Neural cell (in vitro differentiated cells): ENCODE measurements around the gene YWHAQ. TPM values are rescaled to one million over a fixed set of nuclear protein-coding genes. Genes with fewer than 3 reads are reported as not detected.
"Not testable (repeated sequence)": the region's sequence is repeated elsewhere in the genome, so short reads cannot be mapped to it uniquely, and the experiment has no call there.

Experiments
- H2AFZ ChIP-seq: fragments of 200-600, 300-800 bp; sonication (generic), shearing (Covaris generic); 2 replicates; pipeline ENCODE4 v1.6.0; 2014; ENCODE audit warnings: low read depth, mild to moderate bottlenecking, antibody characterized with exemption, low read length, moderate library complexity
- H3F3A ChIP-seq: fragments of 200-600 bp; shearing (Covaris generic); 2 replicates; pipeline ENCODE4 v1.6.1; 2016; ENCODE audit warnings: mild to moderate bottlenecking, moderate library complexity, mixed read lengths, antibody characterized with exemption, low read length; ENCODE audit not compliant: insufficient read depth, poor library complexity, severe bottlenecking
- H3K27ac ChIP-seq: fragments of 200-600, 300-800 bp; sonication (generic), shearing (Covaris generic); 2 replicates; pipeline ENCODE4 v1.5.1; 2014; ENCODE audit warnings: mild to moderate bottlenecking, low read length, moderate library complexity
- H3K27me3 ChIP-seq: fragments of 300-800, 200-600 bp; sonication (generic), shearing (Covaris generic); 2 replicates; pipeline ENCODE4 v1.6.0; 2014; ENCODE audit warnings: mild to moderate bottlenecking, low read depth, low read length, moderate library complexity; ENCODE audit not compliant: insufficient read depth
- H3K36me3 ChIP-seq: fragments of 300-800, 200-600 bp; sonication (generic), shearing (Covaris generic); 2 replicates; pipeline ENCODE4 v1.5.1; 2014; ENCODE audit warnings: mild to moderate bottlenecking, antibody characterized with exemption, low read length, moderate library complexity; ENCODE audit not compliant: insufficient read depth
- H3K4me2 ChIP-seq: fragments of 300-800, 200-600 bp; sonication (generic), shearing (Covaris generic); 2 replicates; pipeline ENCODE4 v1.6.0; 2014; ENCODE audit warnings: mild to moderate bottlenecking, low read length
- H3K4me3 ChIP-seq: fragments of 300-800, 200-600 bp; sonication (generic), shearing (Covaris generic); 2 replicates; pipeline ENCODE4 v1.5.1; 2014; ENCODE audit warnings: mild to moderate bottlenecking, low read length, moderate library complexity
- H3K79me2 ChIP-seq: fragments of 200-600 bp; shearing (Covaris generic); replicated peaks from 2 replicates; pipeline ENCODE4 v1.6.0; 2014; ENCODE audit warnings: mild to moderate bottlenecking, low read length, moderate library complexity; ENCODE audit not compliant: insufficient read depth
- H3K9ac ChIP-seq: fragments of 300-800, 200-600 bp; sonication (generic), shearing (Covaris generic); 2 replicates; pipeline ENCODE4 v1.6.1; 2016; ENCODE audit warnings: mild to moderate bottlenecking, low read length, mixed read lengths
- H3K9me2 ChIP-seq: fragments of 200-600 bp; shearing (Covaris generic); 2 replicates; pipeline ENCODE4 v1.6.1; 2016; ENCODE audit warnings: mild to moderate bottlenecking, low read length, mixed read lengths; ENCODE audit not compliant: insufficient read depth
- H3K9me3 ChIP-seq: fragments of 200-600, 300-800 bp; sonication (generic), shearing (Covaris generic); 2 replicates; pipeline ENCODE4 v1.6.1; 2016; ENCODE audit warnings: mild to moderate bottlenecking, mixed run types, low read length, moderate library complexity, mixed read lengths
- H4K20me1 ChIP-seq: fragments of 200-600 bp; shearing (Covaris generic); 2 replicates; pipeline ENCODE4 v1.6.1; 2016; ENCODE audit warnings: mild to moderate bottlenecking, mixed run types; ENCODE audit not compliant: insufficient read depth
- EP300 ChIP-seq: fragments of 450-650 bp; conservative IDR thresholded peaks from 2 replicates; pipeline ENCODE4 v1.6.1; 2014; ENCODE audit warnings: antibody characterized with exemption, mild to moderate bottlenecking, moderate library complexity; ENCODE audit not compliant: poor library complexity, severe bottlenecking
- EZH2 ChIP-seq: fragments of 200-600, 300-800 bp; shearing (Covaris generic), sonication (generic); IDR thresholded peaks from 2 replicates; pipeline ENCODE4 v1.6.1; 2014; ENCODE audit warnings: antibody characterized with exemption, low read length, borderline replicate concordance, mild to moderate bottlenecking; ENCODE audit not compliant: insufficient read depth, poor library complexity, severe bottlenecking
- MXI1 ChIP-seq: fragments of 450-650 bp; conservative IDR thresholded peaks from 2 replicates; pipeline ENCODE4 v1.6.1; 2014; ENCODE audit warnings: antibody characterized with exemption, mild to moderate bottlenecking; ENCODE audit not compliant: poor library complexity, severe bottlenecking
- POLR2AphosphoS5 ChIP-seq: IDR thresholded peaks from 2 replicates; pipeline ENCODE4 v1.6.1; 2012
- RAD21 ChIP-seq: fragments of 450-650 bp; conservative IDR thresholded peaks from 2 replicates; pipeline ENCODE4 v1.6.1; 2014; ENCODE audit warnings: antibody characterized with exemption, mild to moderate bottlenecking, moderate library complexity
- SMC3 ChIP-seq: fragments of 450-650 bp; conservative IDR thresholded peaks from 2 replicates; pipeline ENCODE4 v1.6.1; 2014; ENCODE audit warnings: antibody characterized with exemption, mild to moderate bottlenecking, moderate library complexity; ENCODE audit not compliant: poor library complexity
- TAF1 ChIP-seq: IDR thresholded peaks from 2 replicates; pipeline ENCODE4 v1.6.1; 2012; ENCODE audit warnings: low read depth
- polyA plus RNA-seq: library from polyadenylated mRNA; depleted of rRNA; stranded (reverse); fragments of >200 nt; gene quantifications from 2 replicates; pipeline ENCODE4 v1.2.3, GENCODE V29; 2014
- TF ChIP-seq, protein P1 (sequence below): IDR thresholded peaks from 2 replicates; pipeline ENCODE4 v1.6.1; 2012; ENCODE audit warnings: borderline replicate concordance
- TF ChIP-seq, protein P2 (sequence below): fragments of 450-650 bp; IDR thresholded peaks from 2 replicates; pipeline ENCODE4 v1.5.1; 2014; ENCODE audit warnings: antibody characterized with exemption, mild to moderate bottlenecking, moderate library complexity; ENCODE audit not compliant: poor library complexity, severe bottlenecking

YWHAQ gene
- polyA plus RNA-seq, 1 donor from 2014 or later = 1,446 TPM

DNA sequence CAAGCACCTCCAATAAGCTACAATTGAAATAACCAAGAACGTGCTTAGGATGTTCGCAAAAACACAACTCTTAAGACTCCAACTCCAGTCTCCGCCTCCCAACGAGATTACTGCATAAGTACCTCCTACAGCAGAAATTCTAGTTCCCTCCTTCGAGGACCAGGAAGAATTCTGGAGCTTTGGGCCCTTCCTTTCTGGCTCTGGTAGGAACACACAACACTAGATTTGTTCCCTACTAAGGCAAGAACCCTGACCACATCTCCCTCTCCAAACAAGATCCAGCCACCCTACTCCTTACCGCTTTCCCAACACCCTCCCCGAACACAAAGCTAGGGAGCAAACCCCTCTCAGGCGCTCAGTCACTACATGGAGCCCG, 75.9 kb downstream of the YWHAQ start:
- peak overlapping the region; percentile 94 for H3K27ac ChIP-seq
- H3K9me2 ChIP-seq = no peaks in the 10 kb centered on the region
- no peaks in the 10 kb centered on the region for H3F3A ChIP-seq
- peak overlapping the region; percentile 93 for H3K4me2 ChIP-seq
- TF ChIP-seq, protein P1, sequence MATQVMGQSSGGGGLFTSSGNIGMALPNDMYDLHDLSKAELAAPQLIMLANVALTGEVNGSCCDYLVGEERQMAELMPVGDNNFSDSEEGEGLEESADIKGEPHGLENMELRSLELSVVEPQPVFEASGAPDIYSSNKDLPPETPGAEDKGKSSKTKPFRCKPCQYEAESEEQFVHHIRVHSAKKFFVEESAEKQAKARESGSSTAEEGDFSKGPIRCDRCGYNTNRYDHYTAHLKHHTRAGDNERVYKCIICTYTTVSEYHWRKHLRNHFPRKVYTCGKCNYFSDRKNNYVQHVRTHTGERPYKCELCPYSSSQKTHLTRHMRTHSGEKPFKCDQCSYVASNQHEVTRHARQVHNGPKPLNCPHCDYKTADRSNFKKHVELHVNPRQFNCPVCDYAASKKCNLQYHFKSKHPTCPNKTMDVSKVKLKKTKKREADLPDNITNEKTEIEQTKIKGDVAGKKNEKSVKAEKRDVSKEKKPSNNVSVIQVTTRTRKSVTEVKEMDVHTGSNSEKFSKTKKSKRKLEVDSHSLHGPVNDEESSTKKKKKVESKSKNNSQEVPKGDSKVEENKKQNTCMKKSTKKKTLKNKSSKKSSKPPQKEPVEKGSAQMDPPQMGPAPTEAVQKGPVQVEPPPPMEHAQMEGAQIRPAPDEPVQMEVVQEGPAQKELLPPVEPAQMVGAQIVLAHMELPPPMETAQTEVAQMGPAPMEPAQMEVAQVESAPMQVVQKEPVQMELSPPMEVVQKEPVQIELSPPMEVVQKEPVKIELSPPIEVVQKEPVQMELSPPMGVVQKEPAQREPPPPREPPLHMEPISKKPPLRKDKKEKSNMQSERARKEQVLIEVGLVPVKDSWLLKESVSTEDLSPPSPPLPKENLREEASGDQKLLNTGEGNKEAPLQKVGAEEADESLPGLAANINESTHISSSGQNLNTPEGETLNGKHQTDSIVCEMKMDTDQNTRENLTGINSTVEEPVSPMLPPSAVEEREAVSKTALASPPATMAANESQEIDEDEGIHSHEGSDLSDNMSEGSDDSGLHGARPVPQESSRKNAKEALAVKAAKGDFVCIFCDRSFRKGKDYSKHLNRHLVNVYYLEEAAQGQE = no peak
- TF ChIP-seq RAD21 = no peak
- TF ChIP-seq EZH2 = no peak
- TF ChIP-seq POLR2AphosphoS5 = no peak
- TF ChIP-seq, protein P2, sequence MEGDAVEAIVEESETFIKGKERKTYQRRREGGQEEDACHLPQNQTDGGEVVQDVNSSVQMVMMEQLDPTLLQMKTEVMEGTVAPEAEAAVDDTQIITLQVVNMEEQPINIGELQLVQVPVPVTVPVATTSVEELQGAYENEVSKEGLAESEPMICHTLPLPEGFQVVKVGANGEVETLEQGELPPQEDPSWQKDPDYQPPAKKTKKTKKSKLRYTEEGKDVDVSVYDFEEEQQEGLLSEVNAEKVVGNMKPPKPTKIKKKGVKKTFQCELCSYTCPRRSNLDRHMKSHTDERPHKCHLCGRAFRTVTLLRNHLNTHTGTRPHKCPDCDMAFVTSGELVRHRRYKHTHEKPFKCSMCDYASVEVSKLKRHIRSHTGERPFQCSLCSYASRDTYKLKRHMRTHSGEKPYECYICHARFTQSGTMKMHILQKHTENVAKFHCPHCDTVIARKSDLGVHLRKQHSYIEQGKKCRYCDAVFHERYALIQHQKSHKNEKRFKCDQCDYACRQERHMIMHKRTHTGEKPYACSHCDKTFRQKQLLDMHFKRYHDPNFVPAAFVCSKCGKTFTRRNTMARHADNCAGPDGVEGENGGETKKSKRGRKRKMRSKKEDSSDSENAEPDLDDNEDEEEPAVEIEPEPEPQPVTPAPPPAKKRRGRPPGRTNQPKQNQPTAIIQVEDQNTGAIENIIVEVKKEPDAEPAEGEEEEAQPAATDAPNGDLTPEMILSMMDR = no peak
- TF ChIP-seq TAF1 = no peak
- TF ChIP-seq MXI1 = no peak
- no peak for TF ChIP-seq SMC3
- TF ChIP-seq EP300 = no peak
- H3K36me3 ChIP-seq = no peaks in the 10 kb centered on the region
- no peaks in the 10 kb centered on the region for H3K9me3 ChIP-seq
- peak overlapping the region; percentile 97 for H3K4me3 ChIP-seq
- no peaks in the 10 kb centered on the region for H4K20me1 ChIP-seq
- peak overlapping the region; percentile 98 for H3K9ac ChIP-seq
- H2AFZ ChIP-seq = peak overlapping the region; percentile 94
- peaks cover 57% of the 10 kb centered on the region for H3K79me2 ChIP-seq
- no peaks in the 10 kb centered on the region for H3K27me3 ChIP-seq

DNA sequence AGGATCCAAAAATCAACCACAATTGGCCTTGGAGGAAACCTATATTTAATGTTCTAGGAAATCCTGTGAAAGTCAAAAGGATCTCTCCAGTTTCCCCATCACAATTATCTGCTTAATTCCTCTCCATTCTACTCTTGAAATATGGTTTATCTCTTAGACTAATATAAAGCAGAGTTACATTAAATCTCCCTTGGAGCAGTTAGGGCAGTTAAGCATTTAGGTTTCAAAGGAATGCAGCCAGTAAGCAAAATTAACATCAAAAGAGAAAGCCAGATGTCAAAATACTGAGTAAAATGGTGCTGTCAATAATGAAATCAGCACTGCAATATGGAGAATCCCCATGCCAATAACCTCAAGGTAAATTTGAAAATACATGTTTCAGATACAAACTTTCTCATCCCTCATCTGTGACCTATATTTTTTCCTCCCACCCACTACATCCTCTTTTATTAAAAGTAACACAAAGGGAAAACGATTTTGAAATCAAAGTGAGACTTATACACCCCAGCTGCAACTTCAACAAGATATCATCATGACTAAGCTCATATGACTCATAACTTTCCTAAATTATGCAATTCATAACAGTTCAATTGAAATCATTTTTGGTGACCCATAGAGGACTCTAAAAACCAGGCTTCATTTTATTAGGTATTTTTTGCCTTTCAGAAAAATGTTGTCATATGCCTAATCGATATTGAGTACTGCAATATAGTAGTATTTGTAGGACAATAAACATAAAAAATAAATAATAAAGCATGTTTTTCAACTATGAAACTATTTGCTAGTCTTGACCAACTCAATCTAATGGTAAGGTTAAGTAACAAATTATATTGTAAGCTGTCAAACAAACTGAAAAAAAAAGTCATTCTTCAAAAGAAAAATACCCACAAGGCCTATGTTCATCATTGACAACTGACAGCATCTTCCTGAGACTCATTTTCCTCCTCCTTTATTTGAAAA, 78.3 kb downstream of the YWHAQ start:
- TF ChIP-seq, protein P1 = no peak
- TF ChIP-seq EP300 (no peak), TAF1 (no peak)
- Histone ChIP-seq H3K27me3 (no peaks in the 10 kb centered on the region), H3K9me2 (no peaks in the 10 kb centered on the region), H3K27ac (no peak overlapping the region), H3K4me3 (peak overlapping the region; percentile 19), H3K9ac (no peak overlapping the region), H4K20me1 (no peaks in the 10 kb centered on the region), H3K9me3 (no peaks in the 10 kb centered on the region), H3K36me3 (no peaks in the 10 kb centered on the region), H3K4me2 (peak overlapping the region; percentile 22), H2AFZ (no peak overlapping the region), H3F3A (no peaks in the 10 kb centered on the region), H3K79me2 (peaks cover 80% of the 10 kb centered on the region)

DNA sequence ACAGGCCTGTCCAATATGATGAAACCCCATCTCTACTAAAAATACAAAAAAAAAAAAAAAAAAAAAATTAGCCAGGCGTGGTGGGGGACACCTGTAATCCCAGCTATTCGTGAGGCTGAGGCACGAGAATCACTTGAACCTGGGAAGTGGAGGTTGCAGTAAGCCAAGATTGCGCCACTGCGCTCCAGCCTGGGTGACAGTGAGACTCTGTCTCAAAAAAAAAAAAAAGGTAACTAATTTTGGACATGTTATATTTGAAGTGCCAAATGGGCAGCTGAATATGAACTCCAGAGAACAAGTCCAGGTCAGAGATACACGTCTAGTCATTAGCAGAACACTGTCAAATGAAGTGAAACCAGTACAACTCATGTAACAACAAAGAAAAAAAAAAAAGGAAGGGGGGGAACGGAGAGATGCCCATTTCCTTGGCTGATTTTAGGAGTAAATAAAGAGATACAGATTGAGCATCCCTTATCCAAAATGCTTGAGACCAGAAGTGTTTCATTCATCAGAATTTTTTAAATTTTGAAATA, 79.9 kb downstream of the YWHAQ start:
- not testable (repeated sequence) for H2AFZ ChIP-seq, H4K20me1 ChIP-seq, H3K27ac ChIP-seq, H3K4me2 ChIP-seq, H3F3A ChIP-seq, H3K9me3 ChIP-seq, H3K4me3 ChIP-seq, H3K9me2 ChIP-seq, H3K36me3 ChIP-seq, H3K27me3 ChIP-seq, H3K9ac ChIP-seq
- peaks cover 81% of the 10 kb centered on the region for H3K79me2 ChIP-seq
